OCI-LY3 (cell line): ENCODE results near the gene CARS1.

Experiments
- CTCF ChIP-seq: fragments of 200-600, 300-600 bp; sonication (generic); IDR thresholded peaks from 2 replicates; pipeline ENCODE4 v1.5.1; 2014; ENCODE audit warnings: antibody characterized with exemption, low read length, low read depth
- EZH2phosphoT487 ChIP-seq: fragments of 200-600 bp; shearing (Covaris generic); IDR thresholded peaks from 2 replicates; pipeline ENCODE4 v1.6.1; 2018; ENCODE audit warnings: antibody characterized with exemption, mixed run types, low read depth

- TF ChIP-seq CTCF, result no peak
- no peak for TF ChIP-seq EZH2phosphoT487
Measured at GRCh38 chr11:3008746-3009336, 48.4 kb downstream of the CARS1 start.
